Calu3 (cell line): ENCODE data around the gene BANK1. TPM values are rescaled to one million over a fixed set of nuclear protein-coding genes. Genes with fewer than 3 reads are reported as not detected.

Experiments used
- BruUV-seq: library from RNA; stranded (reverse); fragments of 400-500 nt; replicated peaks from 2 replicates; lab custom pipeline; 2021; lab: Mats Ljungman, UMichigan
- CTCF ChIA-PET: fragments of 300-600 bp; sonication (Branson Sonifier 250); formaldehyde crosslinking; loops from one replicate; lab custom pipeline; 2022; ENCODE audit warnings: antibody characterized with exemption; lab: Charles Lee
- DNase-seq: peaks from one replicate; pipeline ENCODE4 v3.0.0; 2022
- H3K27ac Mint-ChIP-seq: one replicate; pipeline ENCODE4 v1.8.0; 2022; ENCODE audit warnings: mixed read lengths; ENCODE audit not compliant: unreplicated experiment
- H3K27me3 Mint-ChIP-seq: one replicate; pipeline ENCODE4 v1.8.0; 2022; ENCODE audit warnings: mixed read lengths; ENCODE audit not compliant: unreplicated experiment
- H3K36me3 Mint-ChIP-seq: one replicate; pipeline ENCODE4 v1.8.0; 2022; ENCODE audit warnings: mild to moderate bottlenecking, moderate library complexity, mixed read lengths; ENCODE audit not compliant: insufficient read depth, unreplicated experiment
- H3K4me1 Mint-ChIP-seq: one replicate; pipeline ENCODE4 v1.8.0; 2022; ENCODE audit warnings: mild to moderate bottlenecking, low read depth, mixed read lengths; ENCODE audit not compliant: unreplicated experiment
- H3K4me3 Mint-ChIP-seq: one replicate; pipeline ENCODE4 v1.8.0; 2022; ENCODE audit warnings: mild to moderate bottlenecking, low read depth, moderate library complexity, mixed read lengths; ENCODE audit not compliant: unreplicated experiment
- H3K9me3 Mint-ChIP-seq: one replicate; pipeline ENCODE4 v1.8.0; 2022; ENCODE audit warnings: low read depth, mixed read lengths; ENCODE audit not compliant: unreplicated experiment
- intact Hi-C: fragments of 100-400 bp; cut with micrococcal nuclease; formaldehyde crosslinking; loops from one replicate; pipeline ENCODE4 v1.10.0; 2022; ENCODE audit not compliant: unreplicated experiment
- total RNA-seq: library from RNA; stranded (reverse); gene quantifications from 2 replicates; pipeline ENCODE4 v1.2.3, GENCODE V29; 2022
- TF ChIP-seq, protein P1 (sequence below): fragments of 200-600 bp; IDR thresholded peaks from one replicate; pipeline ENCODE4 v1.8.0; 2022; ENCODE audit warnings: antibody characterized with exemption; ENCODE audit not compliant: unreplicated experiment

Gene BANK1
- total RNA-seq, 1 experiment from 2014 or later = 6.4 TPM

DNA sequence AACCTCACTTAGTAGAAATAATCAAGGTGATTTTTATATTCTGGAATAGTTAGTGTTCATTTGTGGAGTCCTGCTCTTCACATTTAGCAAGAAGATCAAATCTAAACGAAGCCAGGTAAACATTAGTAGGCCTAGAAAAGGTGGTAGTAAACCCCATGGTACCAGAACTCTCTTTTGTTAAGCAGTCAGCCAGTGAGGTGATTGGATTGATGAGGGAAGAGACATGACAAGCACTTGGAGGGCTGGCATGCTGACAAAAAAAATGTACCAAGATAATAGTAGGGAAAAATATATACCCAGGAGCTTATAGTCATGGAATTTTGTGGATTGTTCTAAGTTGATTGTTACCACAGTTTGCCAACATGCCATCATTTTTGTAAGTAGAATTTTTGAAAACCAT, 163.8 kb downstream of the BANK1 start:
- Mint-ChIP-seq H3K27ac (no peak overlapping the region), H3K9me3 (no peaks in the 10 kb centered on the region), H3K4me1 (peaks cover 11% of the 10 kb centered on the region), H3K27me3 (no peaks in the 10 kb centered on the region), H3K4me3 (no peak overlapping the region), H3K36me3 (no peaks in the 10 kb centered on the region)
- CTCF ChIA-PET = no interaction called here
- DNase-seq = no peak
- BruUV-seq = no TSS peak
- intact Hi-C loops = no loop called here
- TF ChIP-seq, protein P1, sequence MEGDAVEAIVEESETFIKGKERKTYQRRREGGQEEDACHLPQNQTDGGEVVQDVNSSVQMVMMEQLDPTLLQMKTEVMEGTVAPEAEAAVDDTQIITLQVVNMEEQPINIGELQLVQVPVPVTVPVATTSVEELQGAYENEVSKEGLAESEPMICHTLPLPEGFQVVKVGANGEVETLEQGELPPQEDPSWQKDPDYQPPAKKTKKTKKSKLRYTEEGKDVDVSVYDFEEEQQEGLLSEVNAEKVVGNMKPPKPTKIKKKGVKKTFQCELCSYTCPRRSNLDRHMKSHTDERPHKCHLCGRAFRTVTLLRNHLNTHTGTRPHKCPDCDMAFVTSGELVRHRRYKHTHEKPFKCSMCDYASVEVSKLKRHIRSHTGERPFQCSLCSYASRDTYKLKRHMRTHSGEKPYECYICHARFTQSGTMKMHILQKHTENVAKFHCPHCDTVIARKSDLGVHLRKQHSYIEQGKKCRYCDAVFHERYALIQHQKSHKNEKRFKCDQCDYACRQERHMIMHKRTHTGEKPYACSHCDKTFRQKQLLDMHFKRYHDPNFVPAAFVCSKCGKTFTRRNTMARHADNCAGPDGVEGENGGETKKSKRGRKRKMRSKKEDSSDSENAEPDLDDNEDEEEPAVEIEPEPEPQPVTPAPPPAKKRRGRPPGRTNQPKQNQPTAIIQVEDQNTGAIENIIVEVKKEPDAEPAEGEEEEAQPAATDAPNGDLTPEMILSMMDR = no peak

DNA sequence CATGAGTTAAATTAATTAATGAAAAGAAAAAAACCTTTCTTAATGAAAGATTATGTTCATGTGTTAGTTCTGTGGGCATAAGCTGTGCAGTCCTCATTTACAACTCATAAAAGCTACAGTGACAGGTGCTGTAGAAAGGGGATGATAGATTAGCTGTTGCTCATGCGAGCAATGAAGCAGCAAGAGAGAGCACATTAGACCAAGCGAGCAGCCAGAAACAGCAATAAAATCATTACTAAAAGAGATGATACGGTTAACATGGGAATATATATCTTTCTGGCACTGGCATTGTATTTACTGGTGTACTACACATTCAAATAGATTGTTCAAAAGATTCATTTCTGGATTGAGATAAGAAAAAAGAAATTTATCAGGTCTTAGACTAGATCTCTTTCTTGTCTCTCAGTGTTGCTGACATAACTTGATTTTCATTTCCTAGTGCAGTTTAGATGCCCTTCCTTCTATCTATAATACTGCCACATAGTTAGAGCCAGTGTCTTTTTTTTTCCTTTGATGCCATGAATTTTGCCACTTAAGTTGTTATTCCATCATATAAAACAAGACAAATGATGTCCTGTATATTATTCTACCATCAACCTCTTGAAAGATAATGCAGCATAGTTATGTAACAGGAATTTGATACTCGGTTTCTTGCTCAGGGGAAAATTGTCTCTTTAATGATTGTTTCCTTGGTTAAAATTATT, 164.6 kb downstream of the BANK1 start:
- TF ChIP-seq, protein P1 = no peak
- CTCF ChIA-PET = no interaction called here
- intact Hi-C loops = no loop called here
- BruUV-seq = no TSS peak
- Mint-ChIP-seq H3K4me3 (no peak overlapping the region), H3K36me3 (no peaks in the 10 kb centered on the region), H3K9me3 (no peaks in the 10 kb centered on the region), H3K27ac (no peak overlapping the region), H3K27me3 (no peaks in the 10 kb centered on the region), H3K4me1 (peaks cover 11% of the 10 kb centered on the region)
- DNase-seq = no peak

DNA sequence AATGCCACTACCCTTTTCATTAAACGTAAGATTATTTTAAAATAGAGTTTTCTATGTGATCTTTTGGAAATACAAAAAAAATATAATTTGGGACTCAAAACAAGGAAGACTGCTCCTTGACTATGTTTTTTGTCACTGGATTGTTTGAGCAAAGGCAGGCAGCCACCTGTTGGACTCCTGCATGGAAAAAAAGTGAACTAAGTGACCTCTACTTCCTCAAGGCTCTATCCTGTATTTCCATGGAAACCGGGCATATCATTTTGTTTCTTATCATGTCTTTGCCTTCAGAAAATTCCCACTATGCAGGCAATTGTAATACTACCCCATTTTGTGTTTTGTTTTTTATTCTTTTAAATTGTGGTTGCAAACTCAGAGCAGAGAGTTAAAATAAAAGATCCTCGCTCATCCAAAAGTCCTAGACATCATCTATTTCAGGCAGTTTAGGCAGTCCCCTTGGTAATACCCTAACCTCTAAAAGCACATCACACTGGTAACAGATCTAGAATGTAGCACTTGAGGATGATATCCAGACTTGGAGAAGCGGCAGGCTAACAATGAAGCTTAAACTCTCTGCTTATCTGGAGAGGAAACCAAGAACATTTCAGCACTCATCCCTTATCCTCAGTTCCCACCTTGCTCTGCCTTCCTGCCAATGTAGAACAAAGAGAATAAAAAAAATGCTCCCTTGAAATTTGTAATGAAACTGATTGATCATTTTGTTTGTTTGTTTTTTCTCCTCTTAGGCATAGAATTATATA, 165.7 kb downstream of the BANK1 start:
- Mint-ChIP-seq H3K9me3 (no peaks in the 10 kb centered on the region), H3K4me3 (no peak overlapping the region), H3K27me3 (no peaks in the 10 kb centered on the region), H3K36me3 (no peaks in the 10 kb centered on the region), H3K4me1 (peaks cover 11% of the 10 kb centered on the region), H3K27ac (no peak overlapping the region)
- CTCF ChIA-PET = no interaction called here
- intact Hi-C loops = no loop called here
- no peak for DNase-seq
- BruUV-seq = no TSS peak
- TF ChIP-seq, protein P1 = no peak

DNA sequence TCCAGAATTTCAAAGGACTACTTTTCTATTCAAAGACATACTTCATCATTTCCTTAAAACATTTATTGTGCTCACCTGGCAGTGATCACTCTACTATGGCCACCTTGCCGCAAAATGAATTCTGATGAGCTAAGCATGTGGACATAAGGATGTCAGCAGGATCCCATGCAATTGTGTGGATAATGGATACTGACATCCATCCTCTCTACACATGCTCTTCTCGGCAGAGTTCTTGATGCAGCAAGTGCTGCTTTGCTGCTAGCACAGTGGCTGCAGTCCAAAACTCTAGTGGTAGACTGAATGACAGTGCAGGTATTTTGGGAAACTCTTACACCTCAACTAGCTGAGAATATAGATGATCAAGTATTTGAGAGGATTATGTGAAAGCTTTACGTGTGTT, 168.0 kb downstream of the BANK1 start:
- Mint-ChIP-seq H3K9me3 (no peaks in the 10 kb centered on the region), H3K27ac (no peak overlapping the region), H3K36me3 (no peaks in the 10 kb centered on the region), H3K4me3 (no peak overlapping the region), H3K27me3 (no peaks in the 10 kb centered on the region), H3K4me1 (peaks cover 16% of the 10 kb centered on the region)
- BruUV-seq = no TSS peak
- intact Hi-C loops = no loop called here
- TF ChIP-seq, protein P1 = no peak
- no peak for DNase-seq
- CTCF ChIA-PET = no interaction called here
